CD4-positive, alpha-beta T cell treated with Interleukin-4 for 4 hours (primary cell): ENCODE data around the gene DNAH5.
"Not testable (repeated sequence)": the region's sequence is repeated elsewhere in the genome, so short reads cannot be mapped to it uniquely, and the experiment has no call there.

Source experiments
- DNase-seq: peaks from one replicate; pipeline ENCODE4 v3.0.0-alpha.2; 2020

The DNAH5 gene

DNA sequence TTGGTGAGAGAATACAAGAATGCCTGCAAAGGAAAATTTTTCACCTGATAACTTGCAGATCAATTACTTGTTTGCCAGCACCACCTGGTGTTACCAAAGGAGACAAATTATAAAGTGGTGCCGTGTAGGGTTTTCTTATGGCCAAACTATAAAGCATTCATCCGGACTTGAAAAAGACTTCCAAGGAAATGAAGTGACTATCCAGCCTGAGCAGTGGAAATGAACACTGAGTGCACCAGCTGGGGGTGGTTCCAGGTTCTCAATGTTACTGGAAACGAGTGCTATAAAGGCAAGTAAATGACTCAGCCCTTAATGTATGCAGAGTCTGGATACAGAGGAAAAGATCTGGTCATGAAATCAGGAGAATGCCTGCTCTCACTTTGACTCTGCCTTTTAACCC lies 113.1 kb downstream of the DNAH5 start:
- no peak for DNase-seq

DNA sequence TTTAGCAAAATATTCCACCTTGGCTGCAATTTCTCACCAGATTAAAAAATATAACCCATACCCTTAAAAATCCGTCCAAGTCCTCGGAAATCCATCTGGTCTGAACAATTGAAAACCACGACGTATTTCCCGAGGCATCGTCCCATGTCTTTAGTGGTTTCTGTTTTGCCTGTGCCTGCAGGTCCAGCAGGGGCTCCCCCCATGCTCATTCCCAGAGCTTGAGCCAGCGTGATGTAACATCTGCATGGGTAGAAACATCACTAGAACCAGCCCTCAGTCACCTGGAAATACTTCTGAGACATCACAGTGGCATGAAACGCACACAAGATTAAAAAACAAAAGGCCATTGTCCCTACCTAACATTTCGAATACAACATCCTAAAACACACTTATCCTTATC lies 114.0 kb downstream of the DNAH5 start:
- no peak for DNase-seq

DNA sequence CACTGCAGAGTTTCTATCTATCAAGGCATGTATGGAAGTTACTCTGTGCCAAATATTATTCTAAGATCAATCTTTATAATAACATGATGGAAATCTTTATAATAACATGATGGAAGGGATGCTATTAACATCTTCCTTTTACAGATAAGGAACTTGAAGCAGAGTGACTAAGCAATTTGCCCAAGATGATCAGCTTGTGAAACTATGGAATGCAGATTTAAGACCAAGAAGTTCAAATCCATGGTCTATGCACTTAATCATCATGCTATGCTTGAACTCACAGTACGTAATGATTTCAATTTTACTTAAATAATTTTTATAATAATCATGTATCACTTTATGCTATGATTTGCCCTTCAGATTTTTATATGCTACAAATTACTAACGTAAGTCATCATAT lies 123.1 kb downstream of the DNAH5 start:
- no peak for DNase-seq

DNA sequence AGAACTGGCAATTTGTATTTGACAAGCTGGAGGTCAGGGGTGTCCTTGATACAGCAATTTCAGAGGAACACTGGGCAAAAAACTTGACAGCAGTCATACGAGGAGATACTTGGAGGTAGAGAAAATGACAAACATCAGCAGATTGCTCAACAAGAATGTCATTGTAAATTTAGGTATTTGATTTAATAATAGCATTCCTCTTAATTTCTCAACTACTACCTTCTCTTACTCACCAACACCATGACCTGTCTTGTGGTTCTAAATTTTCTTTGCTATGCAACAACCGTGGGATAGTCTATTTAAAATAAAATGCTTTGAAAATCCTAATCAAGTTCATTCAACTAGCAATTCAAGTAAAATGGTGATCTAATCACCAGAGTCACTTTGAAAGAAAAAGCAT lies 128.4 kb downstream of the DNAH5 start:
- no peak for DNase-seq

DNA sequence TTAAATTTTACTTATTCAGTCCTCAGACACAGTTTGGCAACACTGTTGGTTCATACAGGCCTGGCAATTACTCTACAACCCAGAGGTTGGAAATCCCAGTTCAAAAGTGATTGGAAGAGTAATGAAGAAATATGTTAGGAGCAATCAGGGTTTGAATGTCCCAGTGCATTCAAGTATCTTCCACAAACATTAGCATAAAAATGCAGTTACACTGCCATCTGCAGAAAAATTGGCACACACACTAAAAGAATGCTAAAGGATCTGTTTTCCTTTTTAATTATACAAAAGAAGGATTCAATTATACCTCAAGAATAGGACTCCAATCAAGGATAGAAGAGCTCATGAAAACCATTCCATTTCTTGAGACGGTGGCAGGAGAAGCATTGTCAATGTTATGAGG lies 130.2 kb downstream of the DNAH5 start:
- DNase-seq: no peak

DNA sequence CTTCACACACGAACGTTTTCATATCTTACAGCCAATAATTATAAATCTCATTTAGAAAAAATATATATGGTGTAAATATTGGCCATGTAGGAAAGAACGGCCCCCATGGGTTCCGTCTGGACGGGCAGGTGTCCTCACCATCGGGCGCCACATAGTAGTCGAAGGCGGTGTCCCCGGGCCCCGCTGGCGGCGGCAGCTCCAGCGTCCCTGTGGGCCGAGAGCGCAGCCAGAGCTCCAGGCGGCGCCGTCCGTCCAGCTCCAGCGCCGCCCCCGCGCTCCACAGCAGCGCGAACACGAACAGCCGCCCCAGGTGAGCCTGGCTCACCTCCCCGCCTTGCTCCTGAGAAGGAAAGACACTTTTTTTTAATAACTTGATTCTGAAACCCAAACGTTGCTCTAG lies 134.6 kb downstream of the DNAH5 start:
- DNase-seq: no peak

DNA sequence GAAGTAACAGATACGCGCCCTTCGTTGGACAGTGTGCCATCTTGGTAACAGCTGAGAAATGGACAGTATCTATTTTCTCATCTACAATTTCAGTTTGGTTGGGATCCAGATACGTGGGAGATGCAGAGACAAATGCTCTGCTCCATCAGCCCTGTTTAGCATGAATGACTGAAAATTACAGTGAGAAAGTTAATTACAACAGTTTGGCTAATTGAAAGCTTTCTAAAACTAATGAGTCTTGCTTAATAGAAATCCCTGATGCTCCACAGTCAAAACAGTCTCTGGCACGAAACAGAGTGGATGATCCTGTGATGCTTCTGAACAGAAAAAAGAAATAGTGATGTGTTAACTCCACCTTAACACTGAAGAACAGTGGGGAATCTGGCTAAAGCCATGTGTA lies 140.2 kb downstream of the DNAH5 start:
- DNase-seq: no peak

DNA sequence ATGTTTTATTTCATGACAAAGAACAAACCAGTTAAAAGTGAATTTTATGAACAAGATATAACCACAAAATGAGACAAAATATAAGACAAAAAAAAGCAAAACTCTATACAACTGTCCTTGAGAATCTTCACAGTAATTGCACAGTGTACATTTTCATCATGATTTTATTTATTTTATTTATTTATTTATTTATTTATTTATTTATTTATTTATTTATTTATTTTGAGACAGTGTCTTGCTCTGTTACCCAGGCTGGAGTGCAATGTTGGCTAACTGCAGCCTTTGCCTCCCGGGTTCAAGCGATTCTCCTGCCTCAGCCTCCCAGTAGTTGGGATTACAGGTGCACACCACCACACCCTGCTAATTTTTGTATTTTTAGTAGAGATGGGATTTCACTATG lies 145.9 kb downstream of the DNAH5 start:
- DNase-seq: not testable (repeated sequence)

DNA sequence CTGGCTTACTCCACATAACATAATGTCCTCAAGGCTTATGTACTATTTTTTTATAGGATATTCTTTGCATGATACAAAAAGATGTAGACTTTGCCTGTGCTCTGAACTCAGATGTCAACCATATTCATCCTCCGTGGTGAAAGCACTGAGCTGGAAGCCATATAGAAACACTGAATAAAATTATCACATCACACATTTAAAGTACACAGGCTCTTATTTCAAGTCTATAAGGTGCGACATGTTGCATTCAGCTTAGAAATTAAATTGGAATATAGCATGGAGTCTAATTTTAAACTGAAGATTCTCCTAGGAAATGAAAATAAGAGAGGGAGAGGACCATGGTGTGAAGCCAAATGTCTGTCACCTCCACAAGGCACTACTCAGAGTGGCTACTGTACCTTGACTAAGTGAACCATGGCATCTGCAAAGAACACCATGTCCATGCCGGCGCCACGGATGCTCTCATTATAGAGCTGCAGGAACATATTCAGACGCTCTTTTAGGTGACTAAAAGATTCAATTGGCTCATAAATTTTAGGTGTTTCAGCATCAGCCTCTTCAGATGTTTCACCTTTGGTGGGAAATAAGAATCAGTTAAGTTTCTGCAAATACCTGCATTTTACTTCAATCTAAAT lies 158.6 kb downstream of the DNAH5 start:
- DNase-seq: no peak

DNA sequence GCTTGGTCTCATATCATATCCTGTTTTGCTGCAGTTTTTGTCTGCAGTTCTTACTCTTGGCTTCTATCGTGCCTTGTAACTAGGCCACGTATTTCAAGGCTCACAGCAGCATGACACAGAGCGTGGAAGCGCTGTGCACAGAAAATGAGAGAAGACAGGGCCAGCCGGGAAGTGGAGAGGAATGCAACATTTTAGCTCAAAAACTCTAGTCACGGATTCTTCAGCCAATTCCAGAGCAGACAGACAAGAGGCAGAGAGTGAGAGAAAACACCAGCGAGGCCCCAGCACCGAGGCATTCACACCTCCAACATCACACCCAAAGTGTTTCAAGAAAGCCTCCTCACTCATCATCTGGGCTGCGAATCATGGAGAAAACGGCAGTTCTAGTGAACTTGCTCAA lies 160.8 kb downstream of the DNAH5 start:
- DNase-seq: no peak

DNA sequence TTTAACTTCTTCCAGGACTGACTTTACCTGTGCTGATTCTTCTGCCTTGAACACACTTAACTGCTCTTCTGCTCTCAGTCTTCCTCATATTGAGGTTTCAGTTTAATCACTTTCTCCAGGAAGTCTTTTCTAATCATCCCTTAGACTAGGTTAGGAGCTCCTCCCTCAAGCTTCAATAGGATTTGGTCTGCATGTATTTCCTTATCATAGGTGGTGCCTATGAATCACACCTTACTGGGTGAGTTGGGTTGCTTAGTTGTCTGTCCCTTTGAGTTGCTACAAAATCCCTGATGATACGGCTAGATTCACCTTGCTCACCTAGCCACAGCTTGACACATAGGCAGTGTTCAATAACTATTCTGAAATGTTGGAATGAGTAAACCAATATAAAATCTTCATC lies 164.4 kb downstream of the DNAH5 start:
- no peak for DNase-seq

DNA sequence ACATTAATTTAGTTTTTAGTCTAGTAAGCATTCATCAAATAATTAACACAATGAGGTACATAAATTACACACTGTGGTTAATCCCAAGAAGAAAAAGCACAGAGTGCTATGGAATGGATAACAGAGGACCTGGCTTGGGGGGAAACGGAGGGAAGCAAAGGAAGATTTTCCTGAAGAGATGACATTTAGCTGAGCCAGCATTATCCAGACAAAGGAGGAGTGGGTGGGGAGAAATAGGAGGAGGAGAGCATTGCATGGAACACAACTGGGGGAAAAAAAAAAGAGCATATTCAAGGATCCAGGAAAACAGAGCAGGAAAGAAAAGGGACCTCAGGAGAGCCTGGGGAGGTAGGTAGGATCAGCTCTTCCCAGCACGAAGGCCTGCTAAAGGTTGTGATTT lies 170.8 kb downstream of the DNAH5 start:
- DNase-seq: no peak

DNA sequence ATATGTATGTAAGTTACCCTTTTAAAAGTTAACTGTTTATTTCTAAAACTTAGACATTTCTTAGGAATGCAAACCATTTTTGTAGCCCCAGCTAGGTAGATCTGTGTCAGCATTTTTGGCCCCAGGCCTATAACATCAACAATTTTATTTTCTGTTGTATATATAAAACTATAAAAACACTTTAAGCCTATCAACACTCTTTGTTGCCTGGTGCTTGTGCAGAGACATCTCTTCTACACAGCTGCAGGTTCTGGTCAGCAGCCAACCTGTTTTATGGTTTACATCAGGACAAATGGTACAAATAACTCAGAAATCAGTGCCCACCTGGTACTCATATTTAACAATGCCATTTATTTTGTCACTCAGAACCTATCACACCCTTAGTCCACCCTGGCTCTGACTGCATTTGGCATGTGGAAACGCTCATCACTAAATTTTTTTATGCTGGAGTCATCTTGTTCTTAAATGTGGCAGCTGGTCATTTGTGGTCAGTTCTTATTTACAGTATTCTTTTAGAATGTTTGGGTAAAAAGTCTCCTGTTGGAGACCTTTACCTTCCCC lies 173.4 kb downstream of the DNAH5 start:
- no peak for DNase-seq

DNA sequence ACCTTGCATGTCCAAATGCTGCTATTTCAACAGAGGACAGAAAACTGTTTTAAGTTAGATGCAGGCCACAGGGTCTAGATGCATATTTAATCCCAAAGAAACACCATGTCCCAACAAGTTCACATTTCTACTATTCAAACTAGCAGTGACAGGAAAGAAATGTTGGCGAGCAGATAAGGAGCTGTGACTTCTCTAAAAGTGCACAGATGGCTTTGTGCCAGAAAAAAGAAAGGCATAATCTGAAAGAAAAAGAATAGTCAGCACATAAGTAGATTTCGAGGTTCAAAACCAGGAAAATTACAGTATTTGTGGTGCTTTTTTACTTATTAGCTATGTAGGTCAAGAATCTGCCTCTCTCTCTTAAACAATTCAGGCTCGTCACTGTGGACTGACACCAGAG lies 178.3 kb downstream of the DNAH5 start:
- DNase-seq: no peak

DNA sequence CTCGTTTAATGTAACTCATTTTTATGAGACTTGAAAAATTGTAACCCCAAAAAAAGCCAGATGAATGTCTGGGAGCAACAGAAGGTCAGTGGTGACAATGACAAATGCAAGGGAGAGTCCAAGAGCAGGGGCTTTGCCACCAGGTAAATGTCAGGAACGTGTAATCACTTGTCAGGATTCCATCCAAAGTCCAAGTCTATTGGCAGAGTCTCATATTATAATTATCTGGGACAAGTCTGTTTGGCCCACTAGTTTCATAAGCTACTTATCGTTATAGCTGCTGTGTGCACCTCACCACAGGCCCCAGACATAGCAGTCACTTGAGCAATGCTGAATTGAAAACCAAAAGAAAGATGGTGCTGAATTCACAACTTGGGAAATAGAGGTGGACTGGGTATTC lies 180.8 kb downstream of the DNAH5 start:
- no peak for DNase-seq

DNA sequence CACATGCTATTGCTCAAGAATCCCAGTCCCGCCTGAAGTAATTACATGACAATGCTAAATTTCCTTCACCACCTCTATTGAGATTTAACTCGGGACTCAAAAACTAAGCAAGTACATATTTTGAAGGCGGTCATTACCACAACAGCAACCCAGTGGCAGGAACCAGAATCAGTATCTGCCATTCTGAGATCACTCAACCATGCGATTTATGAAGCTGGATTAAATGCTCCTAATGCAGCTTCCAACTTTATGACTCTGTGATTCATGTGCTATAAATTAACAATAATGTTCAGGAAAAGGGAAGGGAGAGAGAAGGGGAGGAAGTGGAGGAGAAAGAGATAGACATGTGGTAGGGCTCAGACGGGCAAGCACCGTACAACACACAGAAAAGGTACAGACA lies 194.7 kb downstream of the DNAH5 start:
- DNase-seq: no peak

DNA sequence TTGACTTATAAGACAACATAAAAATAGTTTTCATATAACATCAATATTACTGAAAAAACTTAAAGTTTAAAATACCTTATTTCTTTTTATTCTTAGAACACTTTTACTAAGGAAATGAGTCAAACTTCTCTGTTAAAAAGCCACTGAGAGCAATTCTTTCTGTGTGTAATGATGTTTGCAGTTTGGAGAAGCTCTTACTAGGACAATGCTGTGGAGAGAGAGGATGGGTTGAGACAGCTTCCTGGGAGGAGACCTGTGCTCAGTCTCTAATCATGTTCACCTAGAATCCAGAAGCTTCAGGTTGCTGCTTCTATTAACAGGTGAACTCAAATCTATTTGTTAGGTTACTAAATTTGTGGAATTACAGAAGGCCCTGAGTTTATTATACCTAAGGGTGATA lies 198.5 kb downstream of the DNAH5 start:
- DNase-seq: no peak

DNA sequence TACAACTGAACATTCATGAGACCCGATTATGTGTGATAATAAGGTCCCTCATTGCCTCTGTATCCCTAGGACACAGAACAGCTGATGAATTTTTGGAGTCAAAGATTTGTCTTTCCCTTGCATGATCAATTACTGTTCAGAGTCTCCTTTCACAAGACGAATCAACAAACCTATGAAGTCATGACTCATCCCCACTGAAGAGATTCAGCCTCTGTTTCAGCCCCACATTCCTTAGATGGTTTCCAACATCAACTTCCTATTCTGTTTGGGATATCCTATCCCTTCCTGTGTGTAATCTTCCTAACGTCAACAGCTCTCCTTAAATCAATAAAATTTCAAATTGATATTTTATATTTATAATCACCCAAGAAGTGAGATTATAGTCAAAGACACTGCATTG lies 199.0 kb downstream of the DNAH5 start:
- DNase-seq: no peak

DNA sequence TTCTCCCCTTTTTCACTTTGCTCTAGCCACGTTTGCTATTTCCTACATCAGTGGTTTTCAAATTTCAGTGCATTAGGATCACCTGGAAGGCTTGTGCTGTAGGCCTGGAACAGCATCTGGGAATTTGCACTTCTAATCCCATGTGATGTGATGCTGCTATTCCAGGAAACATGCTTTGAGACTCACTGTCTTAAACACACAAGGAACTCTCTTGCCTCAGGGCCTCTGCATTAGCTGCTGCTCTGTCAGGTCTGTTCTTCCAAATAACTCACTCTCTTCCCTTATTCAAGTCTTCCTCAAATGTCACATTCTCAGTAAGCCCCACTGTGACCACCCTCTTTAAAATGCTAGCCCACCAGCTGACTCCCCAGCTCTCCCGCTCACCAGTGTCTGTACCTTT lies 204.0 kb downstream of the DNAH5 start:
- DNase-seq: no peak

DNA sequence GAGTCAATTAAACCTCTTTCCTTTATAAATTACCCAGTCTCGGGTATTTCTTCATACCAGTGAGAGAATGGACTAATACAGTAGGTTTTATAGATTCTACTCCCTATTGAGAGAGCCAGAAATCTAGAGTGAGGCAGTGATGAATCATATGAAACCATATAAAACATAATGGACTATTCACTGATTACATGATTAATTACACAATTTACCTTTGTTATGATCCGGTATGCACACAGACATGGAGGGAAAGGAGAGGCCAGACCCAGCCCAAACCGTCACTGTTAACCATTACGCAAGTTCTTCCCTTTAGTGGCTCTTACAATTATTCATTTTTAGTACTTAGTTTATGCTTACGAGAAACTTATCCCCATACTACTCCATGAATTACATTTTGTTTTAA lies 205.0 kb downstream of the DNAH5 start:
- no peak for DNase-seq

DNA sequence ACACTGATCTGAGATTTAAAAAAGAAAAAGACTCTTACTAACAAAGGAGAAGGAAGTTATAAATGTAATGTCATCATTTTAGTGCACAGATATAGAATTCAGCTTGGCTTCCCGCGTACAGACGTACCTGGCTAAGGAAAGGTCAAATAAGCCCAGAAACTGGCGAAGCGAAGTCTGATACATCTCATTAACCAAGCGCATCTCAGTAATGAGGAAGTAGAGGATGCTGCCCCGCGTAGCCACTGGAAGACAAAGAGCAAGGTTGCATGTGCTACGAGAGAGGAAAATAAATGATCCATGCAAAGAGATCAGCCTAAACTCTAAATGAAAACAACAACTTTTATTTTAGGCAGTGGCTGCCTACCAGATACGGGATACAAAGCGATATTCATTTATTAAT lies 208.8 kb downstream of the DNAH5 start:
- no peak for DNase-seq

DNA sequence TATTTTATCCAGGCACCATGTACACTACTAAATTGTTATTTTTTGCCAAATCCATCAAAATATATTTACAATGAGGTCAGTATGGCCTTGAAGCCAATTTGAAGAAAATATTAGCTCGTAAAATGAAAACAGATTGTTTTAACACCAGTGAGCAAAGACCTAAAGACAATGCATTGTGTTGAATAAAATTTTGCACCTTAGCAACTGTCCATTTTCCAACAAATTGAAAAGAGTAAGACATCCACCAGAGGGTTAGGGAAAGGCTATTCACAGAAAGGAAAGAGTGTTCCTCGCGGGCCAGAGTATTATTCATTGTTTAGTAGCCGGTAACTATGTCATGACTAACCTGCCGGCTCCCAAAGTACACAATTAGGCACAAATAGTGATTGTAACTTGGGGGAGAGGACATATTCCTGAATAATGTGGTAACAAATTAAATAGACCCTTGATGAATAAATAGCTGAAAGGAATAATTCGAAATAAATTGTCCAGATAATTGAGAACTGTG lies 213.3 kb downstream of the DNAH5 start:
- no peak for DNase-seq

DNA sequence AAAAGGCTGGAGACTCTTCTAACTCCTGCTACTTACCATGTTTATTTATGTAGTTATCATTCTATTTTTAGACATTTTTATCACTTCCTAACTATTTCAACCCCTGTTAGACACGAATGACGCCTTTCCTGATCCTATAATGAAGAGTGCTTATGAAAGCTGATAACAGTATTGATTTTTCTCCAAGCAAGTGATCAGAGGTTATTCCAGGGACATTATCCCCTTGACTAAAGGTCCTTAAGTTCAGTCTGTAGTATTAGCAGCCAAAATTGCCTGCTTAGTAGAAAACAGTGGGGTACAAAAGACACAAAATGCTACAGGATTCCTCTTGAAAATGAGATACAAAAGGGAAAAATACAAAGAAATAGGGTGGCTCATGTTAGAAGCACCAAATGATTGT lies 235.6 kb downstream of the DNAH5 start:
- DNase-seq: no peak

DNA sequence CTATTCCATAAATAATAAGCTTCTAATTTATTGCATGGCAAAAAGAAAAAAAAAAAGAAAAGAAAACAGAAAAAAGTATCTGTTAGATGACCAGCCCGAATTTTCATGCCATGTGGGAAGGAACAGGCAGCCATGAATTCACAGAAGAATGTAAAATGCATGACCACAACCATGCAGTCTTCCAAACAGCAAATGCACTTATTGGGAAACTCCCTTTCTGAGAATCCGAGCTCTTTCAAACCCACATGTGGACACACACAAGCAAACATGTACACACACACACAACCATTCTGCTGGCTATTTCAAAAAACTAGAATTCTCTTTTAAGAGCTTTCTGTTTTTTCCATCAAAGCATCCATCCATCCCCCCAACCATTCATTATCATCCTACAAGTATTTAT lies 236.1 kb downstream of the DNAH5 start:
- DNase-seq: no peak

DNA sequence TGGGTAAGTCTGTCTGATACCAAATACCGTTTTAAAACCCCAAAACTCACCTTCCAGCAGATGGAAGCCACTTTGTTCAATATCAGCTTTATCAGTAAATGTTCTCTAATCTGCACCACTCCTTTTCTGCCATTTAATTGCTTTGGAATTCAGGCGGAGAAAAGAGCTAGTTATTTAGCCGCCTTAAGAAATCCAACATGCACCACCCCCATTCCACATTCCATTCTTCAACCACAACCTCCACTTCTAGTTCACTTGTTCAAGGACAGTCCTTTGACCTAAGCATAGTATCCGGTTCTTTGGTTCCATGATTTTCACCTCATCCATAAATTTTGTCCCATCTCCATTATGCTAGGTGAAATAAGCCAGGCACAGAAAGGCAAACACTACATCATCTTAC lies 240.1 kb downstream of the DNAH5 start:
- no peak for DNase-seq
